Activated CD4-positive, alpha-beta T cell treated with anti-CD3 and anti-CD28 coated beads for 36 hours (primary cell): ENCODE measurements around the gene SCAF4. TPM values are rescaled to one million over a fixed set of nuclear protein-coding genes. Genes with fewer than 3 reads are reported as not detected.

Experiments used
- ATAC-seq: fragments of 200-7000 bp; cut with Tn5 transposase; one replicate; pipeline ENCODE4 v1.10.0; 2021; ENCODE audit warnings: mild to moderate bottlenecking, moderate library complexity
- CTCF ChIA-PET: fragments of 350-600 bp; sonication (Branson Sonifier 250); formaldehyde crosslinking; loops from one replicate; lab custom pipeline; 2021; ENCODE audit warnings: antibody characterized with exemption; lab: Charles Lee
- POLR2A ChIA-PET: fragments of 350-600 bp; sonication (Branson Sonifier 250); formaldehyde crosslinking; loops from one replicate; lab custom pipeline; 2021; ENCODE audit warnings: antibody characterized with exemption, inconsistent platforms; lab: Charles Lee
- DNase-seq: peaks from one replicate; pipeline ENCODE4 v3.0.0-alpha.2; 2020
- H3K27ac Mint-ChIP-seq: one replicate; pipeline ENCODE4 v1.8.0; 2021; ENCODE audit warnings: mixed read lengths
- H3K27me3 Mint-ChIP-seq: one replicate; pipeline ENCODE4 v1.8.0; 2021; ENCODE audit warnings: mixed read lengths
- H3K36me3 Mint-ChIP-seq: one replicate; pipeline ENCODE4 v1.8.0; 2021; ENCODE audit warnings: low read depth, mixed read lengths
- H3K4me1 Mint-ChIP-seq: one replicate; pipeline ENCODE4 v1.8.0; 2021; ENCODE audit warnings: mixed read lengths
- H3K4me3 Mint-ChIP-seq: one replicate; pipeline ENCODE4 v1.8.0; 2021; ENCODE audit warnings: mild to moderate bottlenecking, moderate library complexity, mixed read lengths
- H3K9me3 Mint-ChIP-seq: one replicate; pipeline ENCODE4 v1.8.0; 2021; ENCODE audit warnings: low read depth, mixed read lengths
- intact Hi-C, 2 experiments: fragments of 100-400 bp; cut with DNase I in 1 of 2; cut with micrococcal nuclease in 1 of 2; formaldehyde crosslinking; loops; one replicate each; pipeline versions ENCODE4 v1.14.2 to v1.15.1; 2022 to 2024; cut with DNase I, micrococcal nuclease
- total RNA-seq, 2 experiments: library from RNA; stranded (reverse); gene quantifications; one replicate each; pipeline ENCODE4 v1.2.3, GENCODE V29; 2021

SCAF4 gene
- total RNA-seq, 2 experiments from 2014 or later = 47.1 to 62.8 TPM

DNA sequence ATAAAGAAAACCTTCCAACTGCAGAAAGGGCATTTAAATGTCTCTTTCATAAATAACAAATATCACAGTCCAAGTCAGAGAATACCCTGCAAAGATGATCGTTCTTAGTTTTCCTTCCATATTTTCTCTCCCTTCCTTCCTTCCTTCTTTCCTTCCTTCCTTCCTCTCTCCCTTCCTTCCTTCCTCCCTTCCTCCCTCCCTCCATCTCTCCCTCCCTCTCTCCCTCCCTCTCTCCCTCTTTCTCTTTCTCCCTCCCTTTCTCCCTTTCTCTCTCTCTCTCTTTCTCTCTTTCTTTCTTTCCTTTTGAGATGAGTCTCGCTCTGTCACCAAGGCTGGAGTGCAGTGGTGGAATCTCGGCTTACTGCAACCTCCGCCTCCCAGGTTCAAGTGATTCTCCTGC lies 29.0 kb upstream of the SCAF4 start:
- Mint-ChIP-seq H3K27ac (no peak overlapping the region), H3K27me3 (peaks cover 8% of the 10 kb centered on the region), H3K4me3 (no peak overlapping the region), H3K4me1 (no peaks in the 10 kb centered on the region), H3K36me3 (no peaks in the 10 kb centered on the region), H3K9me3 (no peaks in the 10 kb centered on the region)
- DNase-seq = no peak
- no peak for ATAC-seq
- intact Hi-C loops = no loop called here
- CTCF ChIA-PET = no interaction called here
- POLR2A ChIA-PET = no interaction called here

DNA sequence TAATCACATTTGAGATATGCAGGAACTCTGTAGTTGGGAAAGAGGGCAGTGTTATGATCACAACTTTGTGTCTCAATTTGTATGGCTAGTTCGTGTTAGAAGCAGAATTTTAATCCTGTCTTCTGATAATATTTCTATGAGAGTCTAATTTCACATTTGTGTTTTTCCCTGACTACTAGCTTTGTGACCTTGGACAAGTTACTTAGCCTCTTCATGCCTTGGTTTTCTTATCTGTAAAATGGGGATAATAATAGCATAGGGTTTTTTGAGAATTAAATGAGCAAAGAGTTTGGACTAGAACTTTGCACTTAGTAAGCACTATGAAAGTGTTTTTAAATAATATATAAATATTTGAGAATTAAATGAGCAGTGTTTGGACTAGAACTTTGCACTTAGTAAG lies 24.9 kb upstream of the SCAF4 start:
- peaks cover 2% of the 10 kb centered on the region for H3K27me3 Mint-ChIP-seq
- DNase-seq = no peak
- POLR2A ChIA-PET = no interaction called here
- no peak overlapping the region for H3K27ac Mint-ChIP-seq
- H3K4me3 Mint-ChIP-seq = no peak overlapping the region
- no peaks in the 10 kb centered on the region for H3K36me3 Mint-ChIP-seq
- H3K9me3 Mint-ChIP-seq = no peaks in the 10 kb centered on the region
- no peak for ATAC-seq
- intact Hi-C loops = no loop called here
- H3K4me1 Mint-ChIP-seq = no peaks in the 10 kb centered on the region
- CTCF ChIA-PET = interaction anchor here (0.8 to 1.2 kb wide), 2 partner anchors 16 to 118 kb away, joined by 3 read pairs; no protein-coding TSS in a partner anchor

DNA sequence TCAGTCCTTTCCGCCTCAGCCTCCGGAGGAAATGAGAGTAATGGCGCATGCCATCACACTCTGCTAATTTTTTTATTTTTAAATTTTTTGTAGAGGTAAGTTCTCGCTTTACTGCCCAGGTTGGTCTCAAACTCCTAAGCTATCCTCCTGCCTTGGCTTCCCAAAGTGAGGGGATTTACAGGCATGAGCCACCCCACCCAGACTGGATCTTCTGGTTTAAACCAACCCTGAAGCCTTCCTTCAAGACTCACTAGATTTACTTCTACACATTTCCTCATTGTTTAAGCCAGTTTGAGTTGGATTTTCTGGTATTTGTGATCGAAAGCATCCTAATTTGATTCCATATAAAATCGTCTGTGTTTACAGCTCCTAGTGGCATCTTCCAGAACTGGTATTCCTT lies 23.1 kb upstream of the SCAF4 start:
- Mint-ChIP-seq H3K4me3 (no peak overlapping the region), H3K4me1 (no peaks in the 10 kb centered on the region), H3K27ac (no peak overlapping the region), H3K9me3 (no peaks in the 10 kb centered on the region), H3K27me3 (no peaks in the 10 kb centered on the region), H3K36me3 (no peaks in the 10 kb centered on the region)
- DNase-seq = no peak
- ATAC-seq = no peak
- POLR2A ChIA-PET = interaction anchor here (0.6 kb wide), 1 partner anchor 862 kb away, joined by 8 read pairs; no protein-coding TSS in a partner anchor
- intact Hi-C loops = no loop called here
- CTCF ChIA-PET = no interaction called here

DNA sequence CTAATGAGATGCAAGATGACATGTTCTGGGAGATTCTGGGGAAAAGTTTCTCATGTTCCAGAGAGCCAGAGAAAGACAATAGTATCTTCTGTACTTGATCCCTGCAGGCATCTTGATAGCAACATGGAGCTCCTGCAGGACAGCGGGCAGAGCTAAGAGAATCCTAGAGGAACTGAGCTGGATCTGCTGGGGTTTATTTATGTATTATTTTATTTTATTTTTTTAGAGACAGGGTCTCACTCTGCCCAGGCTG lies 22.7 kb upstream of the SCAF4 start:
- no peak overlapping the region for H3K27ac Mint-ChIP-seq
- no peaks in the 10 kb centered on the region for H3K36me3 Mint-ChIP-seq
- no peaks in the 10 kb centered on the region for H3K4me1 Mint-ChIP-seq
- no peaks in the 10 kb centered on the region for H3K27me3 Mint-ChIP-seq
- ATAC-seq = no peak
- ChIA-PET CTCF (interaction anchor here (0.9 kb wide), 1 partner anchor 9 kb away, joined by 3 read pairs; no protein-coding TSS in a partner anchor), POLR2A (interaction anchor here (0.6 kb wide), 1 partner anchor 862 kb away, joined by 8 read pairs; no protein-coding TSS in a partner anchor)
- no peak overlapping the region for H3K4me3 Mint-ChIP-seq
- no peak for DNase-seq
- intact Hi-C loops = no loop called here
- H3K9me3 Mint-ChIP-seq = no peaks in the 10 kb centered on the region

DNA sequence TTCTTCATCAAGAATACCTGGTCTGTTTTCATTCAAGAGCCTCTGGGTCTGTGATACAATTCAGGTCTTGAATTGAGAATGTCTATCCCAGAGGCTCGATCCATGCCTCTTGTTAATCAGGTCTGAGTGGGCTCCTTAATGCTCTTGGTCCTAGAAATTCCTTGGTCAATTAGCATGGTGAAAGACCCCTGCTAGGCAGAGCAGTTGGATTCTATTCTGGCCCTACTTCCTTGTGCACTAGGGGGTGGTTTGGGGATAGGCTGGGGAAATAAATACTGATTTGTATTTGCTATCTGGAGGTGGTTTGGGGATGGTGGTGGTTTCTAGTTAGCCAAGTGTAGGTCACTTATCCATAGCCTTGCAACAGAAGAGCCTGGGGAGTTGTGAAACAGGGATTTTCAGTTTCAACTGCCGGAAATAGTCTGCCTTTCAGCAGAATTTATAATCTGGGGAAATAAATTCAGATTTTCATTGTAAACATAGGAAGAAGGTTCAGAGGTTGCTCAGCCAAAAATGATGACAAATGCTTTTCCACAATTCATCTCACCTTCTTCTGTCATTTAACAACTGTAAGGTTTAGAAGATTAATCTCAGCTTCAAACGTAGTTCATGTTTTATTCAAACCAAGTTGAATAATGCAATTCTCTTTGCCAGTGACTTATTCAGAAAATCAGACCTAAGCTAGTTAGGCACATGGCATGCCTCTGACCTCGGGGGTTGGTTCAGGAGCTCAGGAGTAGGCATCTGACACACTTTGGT lies 22.2 kb upstream of the SCAF4 start:
- Mint-ChIP-seq H3K9me3 (no peaks in the 10 kb centered on the region), H3K36me3 (no peaks in the 10 kb centered on the region), H3K27me3 (no peaks in the 10 kb centered on the region), H3K4me3 (no peak overlapping the region), H3K4me1 (no peaks in the 10 kb centered on the region), H3K27ac (no peak overlapping the region)
- ATAC-seq (no peak), DNase-seq (no peak)
- intact Hi-C loops = no loop called here
- ChIA-PET POLR2A (interaction anchor here (0.6 kb wide), 1 partner anchor 862 kb away, joined by 8 read pairs; no protein-coding TSS in a partner anchor), CTCF (interaction anchor here (0.9 kb wide), 1 partner anchor 8 kb away, joined by 3 read pairs; no protein-coding TSS in a partner anchor)

DNA sequence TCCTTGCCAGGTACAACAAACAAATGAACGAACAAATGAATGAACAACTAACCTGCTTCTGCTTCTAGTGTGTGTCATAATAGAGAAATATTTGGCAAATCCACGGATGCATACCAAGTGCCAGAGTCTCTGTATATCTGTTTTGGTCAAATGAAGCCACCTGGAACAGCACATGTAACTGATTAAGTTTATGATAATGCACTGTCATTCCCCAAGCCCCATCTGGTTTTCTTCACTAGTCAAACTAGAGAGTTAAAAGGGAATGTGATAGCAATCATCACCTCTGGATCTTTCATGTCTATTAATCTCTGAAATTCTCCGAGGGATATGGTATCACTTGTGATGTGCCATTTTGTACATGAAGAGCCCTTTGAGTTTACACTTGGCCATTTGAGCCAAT lies 21.0 kb upstream of the SCAF4 start:
- ChIA-PET CTCF (no interaction called here), POLR2A (no interaction called here)
- ATAC-seq = no peak
- Mint-ChIP-seq H3K4me3 (no peak overlapping the region), H3K4me1 (no peaks in the 10 kb centered on the region), H3K9me3 (no peaks in the 10 kb centered on the region), H3K27me3 (peaks cover 2% of the 10 kb centered on the region), H3K27ac (no peak overlapping the region), H3K36me3 (no peaks in the 10 kb centered on the region)
- intact Hi-C loops = no loop called here
- no peak for DNase-seq

DNA sequence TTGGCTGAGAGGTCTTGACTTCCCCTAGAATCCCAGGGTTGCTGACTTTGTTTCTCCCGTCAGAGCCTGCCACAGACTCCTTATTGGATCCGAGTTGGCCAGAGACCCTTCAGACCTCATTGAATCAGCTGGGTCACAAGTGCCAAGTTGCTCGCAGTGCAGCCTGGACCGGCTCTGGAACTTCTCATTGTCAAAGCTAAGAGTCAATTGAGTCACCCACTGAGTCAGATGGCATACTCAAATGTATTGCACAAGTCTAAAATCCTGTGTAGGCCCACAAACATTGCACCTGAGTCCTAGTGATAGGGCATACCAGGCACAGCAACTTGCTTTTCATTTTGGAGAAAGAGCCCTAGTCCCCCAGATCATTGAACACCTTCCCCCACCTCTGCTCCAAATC lies 20.4 kb upstream of the SCAF4 start:
- Mint-ChIP-seq H3K27me3 (peaks cover 4% of the 10 kb centered on the region), H3K9me3 (no peaks in the 10 kb centered on the region), H3K4me1 (no peaks in the 10 kb centered on the region), H3K4me3 (no peak overlapping the region), H3K27ac (no peak overlapping the region), H3K36me3 (no peaks in the 10 kb centered on the region)
- ChIA-PET POLR2A (no interaction called here), CTCF (no interaction called here)
- intact Hi-C loops = no loop called here
- DNase-seq (peak; percentile 12), ATAC-seq (peak; percentile 51)

DNA sequence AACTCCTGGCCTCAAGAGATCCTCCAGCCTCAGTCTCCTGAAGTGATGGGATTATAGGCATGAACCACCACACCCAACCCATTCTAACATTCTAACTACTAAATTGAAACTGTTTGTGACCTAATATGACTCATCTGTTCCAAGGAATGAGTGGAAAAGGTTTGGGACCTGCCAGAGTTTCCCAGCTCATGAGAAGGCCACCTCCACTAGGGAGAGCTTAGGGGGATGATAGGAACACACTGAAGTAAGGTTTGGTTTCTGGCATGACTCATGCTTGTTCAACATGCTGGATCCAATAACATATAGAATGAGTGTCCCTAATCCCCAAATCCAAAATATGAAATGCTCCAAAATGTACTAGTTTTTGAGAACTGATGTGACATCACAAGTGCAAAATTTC lies 18.9 kb upstream of the SCAF4 start:
- DNase-seq = no peak
- intact Hi-C loops = no loop called here
- H3K4me3 Mint-ChIP-seq = no peak overlapping the region
- H3K27me3 Mint-ChIP-seq = peaks cover 4% of the 10 kb centered on the region
- no peaks in the 10 kb centered on the region for H3K4me1 Mint-ChIP-seq
- no peak overlapping the region for H3K27ac Mint-ChIP-seq
- H3K36me3 Mint-ChIP-seq = peaks cover 5% of the 10 kb centered on the region
- ChIA-PET CTCF (no interaction called here), POLR2A (no interaction called here)
- peaks cover 6% of the 10 kb centered on the region for H3K9me3 Mint-ChIP-seq
- no peak for ATAC-seq

DNA sequence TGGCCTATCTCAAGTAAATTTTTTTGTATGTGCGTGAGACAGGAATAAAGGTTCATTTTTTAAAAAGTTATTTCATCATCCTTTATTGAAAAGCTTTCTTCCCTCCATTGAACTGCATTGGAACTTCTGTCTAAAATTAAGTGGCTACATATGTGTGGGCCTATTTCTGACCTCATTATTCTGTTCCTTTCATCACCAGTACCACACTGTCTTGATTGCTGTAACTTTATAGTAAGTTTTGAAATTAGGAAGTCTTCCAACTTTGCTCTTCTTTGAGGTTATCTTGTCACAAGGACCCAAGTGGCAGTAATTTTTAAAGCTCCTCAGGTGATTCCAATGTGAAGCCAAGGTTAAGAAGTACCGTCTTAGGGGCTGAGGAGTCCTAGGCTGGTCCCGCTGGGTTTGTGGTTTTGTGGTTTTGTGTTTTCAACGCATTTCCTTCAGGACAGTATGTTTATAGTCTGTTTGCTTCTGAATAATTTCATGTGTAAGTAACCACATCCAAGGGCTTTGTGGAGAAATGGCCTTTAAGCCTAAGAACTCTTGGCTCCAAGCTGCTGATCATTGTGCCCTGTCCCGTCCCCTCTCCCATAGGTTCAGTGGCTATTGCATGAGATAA lies 12.4 kb upstream of the SCAF4 start:
- peaks cover 4% of the 10 kb centered on the region for H3K4me1 Mint-ChIP-seq
- intact Hi-C loops = no loop called here
- H3K36me3 Mint-ChIP-seq = peaks cover 8% of the 10 kb centered on the region
- H3K9me3 Mint-ChIP-seq = peaks cover 7% of the 10 kb centered on the region
- ATAC-seq (no peak), DNase-seq (no peak)
- ChIA-PET CTCF (interaction anchor here (0.6 kb wide), 1 partner anchor 221 kb away, joined by 4 read pairs; no protein-coding TSS in a partner anchor), POLR2A (no interaction called here)
- no peak overlapping the region for H3K4me3 Mint-ChIP-seq
- peaks cover 4% of the 10 kb centered on the region for H3K27me3 Mint-ChIP-seq
- H3K27ac Mint-ChIP-seq = no peak overlapping the region

DNA sequence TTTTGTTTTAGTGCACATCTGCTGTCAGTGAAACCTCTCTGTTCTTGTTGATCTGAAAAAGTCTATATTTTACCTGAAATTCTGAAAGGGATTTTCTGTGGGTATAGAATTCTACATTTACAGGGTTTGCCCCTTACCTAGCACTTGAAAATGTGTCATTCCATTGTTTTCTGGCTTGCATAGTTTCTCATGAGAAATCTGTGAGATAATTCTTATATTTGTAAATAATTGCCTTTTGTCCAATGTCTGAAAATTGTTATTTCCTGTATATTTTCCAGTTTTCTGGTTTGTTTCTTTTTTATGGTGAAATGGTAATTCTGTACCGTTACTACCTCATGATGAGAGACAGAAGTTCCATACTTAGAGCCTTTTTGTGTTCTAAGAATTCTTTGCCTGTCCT lies 11.8 kb upstream of the SCAF4 start:
- ChIA-PET CTCF (interaction anchor here (0.6 kb wide), 1 partner anchor 221 kb away, joined by 4 read pairs; no protein-coding TSS in a partner anchor), POLR2A (no interaction called here)
- intact Hi-C loops = no loop called here
- Mint-ChIP-seq H3K36me3 (peaks cover 8% of the 10 kb centered on the region), H3K27me3 (peaks cover 4% of the 10 kb centered on the region), H3K4me3 (no peak overlapping the region), H3K27ac (no peak overlapping the region), H3K4me1 (peaks cover 4% of the 10 kb centered on the region), H3K9me3 (peaks cover 7% of the 10 kb centered on the region)
- no peak for DNase-seq
- no peak for ATAC-seq

DNA sequence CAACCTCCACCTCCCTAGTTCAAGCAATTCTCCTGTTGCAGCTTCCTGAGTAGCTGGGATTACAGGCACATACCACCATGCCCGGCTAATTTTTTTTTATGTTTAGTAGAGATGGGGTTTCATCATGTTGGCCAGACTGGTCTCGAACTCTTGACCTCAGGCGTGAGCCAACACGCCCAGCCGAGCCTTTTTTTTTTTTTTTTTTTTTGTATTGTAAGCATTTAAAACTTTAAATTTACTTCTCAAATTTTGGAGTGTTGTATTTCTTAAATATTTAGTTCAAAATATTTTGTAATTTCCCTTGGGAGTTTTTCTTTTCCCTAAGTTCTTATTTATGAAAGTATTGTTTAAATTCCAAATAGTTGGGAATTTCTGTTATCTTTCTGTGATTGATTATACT lies 9.2 kb upstream of the SCAF4 start:
- Mint-ChIP-seq H3K27me3 (no peaks in the 10 kb centered on the region), H3K9me3 (peaks cover 4% of the 10 kb centered on the region), H3K4me3 (no peak overlapping the region), H3K27ac (no peak overlapping the region), H3K36me3 (peaks cover 6% of the 10 kb centered on the region), H3K4me1 (peaks cover 4% of the 10 kb centered on the region)
- ChIA-PET POLR2A (no interaction called here), CTCF (no interaction called here)
- DNase-seq = no peak
- intact Hi-C loops = no loop called here
- ATAC-seq = no peak
